NCI-H187 treated with DMSO at 0.1 percent for 48 hours (cell line): ENCODE results near the gene CDC73.
"Not testable (repeated sequence)": the region's sequence is repeated elsewhere in the genome, so short reads cannot be mapped to it uniquely, and the experiment has no call there.

ENCODE experiments used
- DNase-seq: peaks from one replicate; lab custom pipeline; 2025; lab: John Stamatoyannopoulos, UW

CDC73 gene

DNA sequence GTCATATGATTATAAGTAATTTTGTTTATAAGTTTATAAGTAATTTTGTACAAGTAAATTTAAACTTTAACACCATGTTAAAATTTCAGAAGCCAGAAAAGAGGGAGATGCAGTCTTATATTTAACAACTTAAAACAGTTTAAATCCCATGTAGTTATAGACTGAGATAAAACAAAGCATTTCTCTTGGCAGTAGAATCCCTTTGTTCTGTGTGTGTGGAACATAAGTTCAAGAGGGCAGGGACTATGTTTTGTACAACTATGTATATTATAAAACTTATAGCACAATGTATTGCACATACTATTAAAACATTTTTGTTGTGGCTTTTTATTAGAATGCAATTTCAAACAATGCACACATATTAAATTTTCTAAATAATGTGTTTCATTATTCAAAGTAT lies 109.3 kb downstream of the CDC73 start:
- not testable (repeated sequence) for DNase-seq

DNA sequence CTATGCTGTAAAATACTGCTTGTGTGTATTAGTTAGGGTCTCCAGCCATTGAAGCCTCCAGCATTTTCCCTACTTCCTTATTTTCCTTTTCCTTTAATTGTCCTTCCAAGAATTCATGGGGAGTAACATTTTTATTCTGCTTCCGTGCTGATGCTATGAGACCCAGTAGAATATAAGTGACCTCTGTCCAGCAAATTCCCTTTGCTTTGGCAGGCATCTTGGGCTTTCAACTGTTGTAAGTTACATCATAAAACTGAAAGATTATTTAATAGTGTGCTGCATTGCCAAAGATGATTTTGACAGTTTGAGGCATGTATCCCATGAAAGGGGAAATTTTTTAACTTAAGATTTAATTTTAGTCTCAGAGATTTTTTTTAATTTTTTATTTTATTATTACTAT lies 112.7 kb downstream of the CDC73 start:
- no peak for DNase-seq

DNA sequence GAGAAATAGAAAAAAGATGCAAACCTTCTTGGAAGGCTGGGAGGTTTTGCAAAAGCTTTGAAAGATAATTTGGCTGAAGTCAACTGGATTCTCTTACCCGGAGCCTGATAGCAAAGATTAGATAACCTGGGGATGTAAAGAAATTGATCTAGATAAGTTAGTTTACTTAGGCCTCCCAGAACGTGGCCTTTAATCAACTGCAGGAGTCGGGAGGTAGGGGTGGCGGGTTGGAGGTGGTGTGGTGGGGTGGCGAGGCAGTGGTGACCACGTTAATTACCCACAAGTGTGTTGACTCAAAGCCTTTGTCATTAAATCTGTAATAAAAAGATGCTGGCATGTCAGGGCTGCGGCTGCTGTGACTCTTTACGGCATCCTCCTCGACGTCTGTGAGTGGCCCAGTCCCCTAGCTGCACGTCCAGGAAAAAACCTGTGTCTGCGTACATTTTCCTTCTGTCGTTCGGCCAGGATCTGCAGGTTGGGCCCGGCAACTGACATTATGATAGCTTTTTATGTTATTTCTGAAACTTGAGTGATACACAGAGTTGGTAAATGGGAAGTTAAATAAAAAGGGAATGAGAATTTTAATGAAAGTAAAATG lies 115.6 kb downstream of the CDC73 start:
- DNase-seq = no peak

DNA sequence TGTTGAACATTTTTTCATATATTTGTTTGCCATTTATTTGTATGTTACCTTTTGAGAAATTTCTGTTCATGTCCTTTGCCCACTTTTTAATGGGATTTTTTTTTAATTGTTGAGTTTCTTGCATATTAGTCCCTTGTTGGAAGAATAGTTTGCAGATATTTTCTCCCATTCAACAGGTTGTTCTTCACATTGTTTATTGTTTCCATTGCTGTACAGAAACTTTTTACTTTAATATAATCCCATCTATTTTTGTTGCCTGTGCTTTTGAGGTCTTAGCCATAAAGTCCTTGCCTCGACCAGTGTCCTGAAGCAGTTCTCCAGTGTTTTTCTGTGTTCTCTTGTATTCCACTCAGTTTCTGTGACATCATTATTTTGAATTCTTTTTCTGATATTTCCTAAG lies 118.8 kb downstream of the CDC73 start:
- DNase-seq = no peak

DNA sequence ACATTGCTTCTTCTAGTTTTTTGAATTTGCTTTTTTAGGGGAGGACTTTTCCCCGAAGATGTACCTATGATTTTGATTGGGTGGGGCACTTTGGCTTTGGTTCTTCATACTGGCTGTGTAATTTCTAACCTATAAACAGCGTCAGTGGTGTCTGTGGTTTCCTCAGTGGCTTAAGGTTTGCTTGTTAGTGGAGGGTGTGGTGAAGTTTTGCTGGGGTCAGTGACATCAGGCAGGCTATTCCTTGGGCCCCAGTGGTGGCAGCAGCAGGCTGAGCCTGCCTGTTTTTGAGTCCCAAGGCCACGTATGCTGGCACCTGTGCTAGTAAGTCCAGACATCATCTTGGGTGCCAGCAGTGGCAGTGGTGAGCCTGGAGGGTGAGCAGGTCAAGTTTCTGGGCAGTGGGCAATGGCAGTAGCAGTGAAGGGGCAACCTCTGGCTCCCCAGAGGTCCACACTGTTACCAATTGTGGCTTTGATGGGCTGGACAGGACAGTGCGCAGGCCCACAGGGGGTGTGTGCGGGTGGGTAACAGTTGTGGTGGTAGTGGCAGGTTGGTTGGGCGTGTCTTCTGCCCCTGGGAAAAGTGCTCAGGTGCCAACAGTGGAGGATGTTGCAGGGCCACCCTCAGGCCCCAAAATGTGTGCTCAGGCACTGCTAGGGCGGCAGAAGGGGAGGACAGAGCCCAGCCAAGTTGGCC lies 119.4 kb downstream of the CDC73 start:
- no peak for DNase-seq

DNA sequence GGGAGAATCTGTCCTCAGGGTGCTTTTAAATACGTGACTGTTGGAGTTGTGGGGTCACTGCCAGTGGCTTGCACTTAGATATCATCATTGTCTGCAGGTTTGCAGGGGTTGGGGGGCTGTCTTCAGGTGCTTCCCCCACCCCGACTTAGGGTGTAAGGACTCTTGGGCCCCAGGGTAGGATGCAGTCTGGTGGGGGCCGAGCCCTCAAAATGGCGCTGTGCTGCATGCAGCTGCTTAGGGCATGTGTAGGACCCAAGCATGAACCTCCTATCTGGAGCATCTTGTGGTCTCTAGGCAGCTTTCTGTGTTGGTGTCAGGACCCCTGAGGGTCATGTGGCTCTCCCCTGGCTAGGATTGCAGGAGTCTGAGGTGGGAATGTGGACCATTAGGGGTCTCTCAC lies 120.2 kb downstream of the CDC73 start:
- DNase-seq = no peak

DNA sequence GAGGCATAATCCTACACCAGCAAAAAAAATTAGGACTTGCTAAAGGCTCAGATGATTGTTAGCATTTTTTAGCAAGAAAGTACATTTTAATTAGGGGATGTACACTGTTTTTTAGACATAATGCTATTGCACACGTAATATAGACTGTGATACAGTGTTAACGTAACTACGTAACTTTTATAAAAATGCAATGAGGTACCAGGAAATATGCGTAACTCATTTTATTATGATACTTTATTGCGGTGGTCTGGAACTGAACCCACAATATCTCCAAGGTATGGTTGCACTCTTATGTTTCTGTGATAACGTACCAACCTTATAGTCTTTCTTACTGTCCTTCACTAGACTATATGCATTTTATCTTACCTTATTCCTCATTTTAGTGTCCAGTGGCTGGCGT lies 127.4 kb downstream of the CDC73 start:
- DNase-seq = no peak

DNA sequence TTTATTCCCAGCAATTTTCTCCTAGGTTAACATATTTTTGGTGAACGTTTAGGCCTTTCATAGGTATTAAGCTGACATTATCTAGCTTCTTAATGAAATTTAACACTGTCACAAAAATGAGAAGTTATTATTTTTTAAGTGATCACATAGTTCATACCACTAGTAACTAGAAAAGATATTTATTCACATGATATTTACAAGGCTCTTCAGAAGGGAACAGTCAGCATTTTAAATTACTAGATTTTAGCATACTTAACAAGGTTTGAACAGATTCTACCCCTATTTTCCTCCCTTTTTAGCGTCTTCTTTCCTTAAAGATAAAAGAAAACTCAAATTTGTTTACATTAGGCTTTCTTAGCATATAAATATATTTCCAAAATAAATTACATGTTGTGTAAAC lies 130.1 kb downstream of the CDC73 start:
- no peak for DNase-seq

DNA sequence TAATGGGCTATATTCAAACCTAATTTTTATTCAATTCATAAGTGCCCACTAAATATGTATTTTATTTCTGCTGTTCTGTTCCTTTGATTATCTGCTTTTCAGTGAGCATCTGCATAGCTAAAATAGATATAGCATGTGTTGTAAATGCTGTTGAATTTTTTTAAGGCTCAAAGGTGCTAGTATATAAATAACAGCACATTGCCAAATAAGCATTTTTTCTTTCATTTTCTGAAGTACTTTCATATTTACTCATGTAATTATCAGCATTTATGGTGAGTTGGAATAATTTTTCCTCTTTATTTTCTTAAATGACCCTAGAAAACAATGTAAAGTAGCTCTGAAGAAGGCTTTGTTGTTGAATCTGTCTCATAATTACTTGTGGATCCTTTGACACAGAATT lies 134.2 kb downstream of the CDC73 start:
- DNase-seq = no peak

DNA sequence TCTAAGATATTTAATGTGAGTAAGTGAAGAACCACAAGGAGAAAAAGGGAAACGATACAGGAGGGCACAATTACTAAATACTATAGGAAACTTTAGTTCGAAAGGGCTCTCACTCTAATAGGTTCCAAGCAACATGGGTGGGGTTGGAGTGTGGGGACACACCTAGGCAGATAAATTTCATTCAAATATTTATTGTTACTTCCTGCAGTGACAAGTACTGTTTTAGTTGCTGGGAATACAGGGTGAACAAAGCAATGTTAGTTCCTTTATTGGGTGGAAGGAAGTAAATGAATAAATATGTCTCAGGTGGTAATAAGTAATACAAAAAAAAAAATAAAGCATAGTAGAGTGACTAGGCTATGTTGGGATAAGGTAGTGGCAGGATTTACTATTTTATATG lies 137.8 kb downstream of the CDC73 start:
- DNase-seq = no peak

DNA sequence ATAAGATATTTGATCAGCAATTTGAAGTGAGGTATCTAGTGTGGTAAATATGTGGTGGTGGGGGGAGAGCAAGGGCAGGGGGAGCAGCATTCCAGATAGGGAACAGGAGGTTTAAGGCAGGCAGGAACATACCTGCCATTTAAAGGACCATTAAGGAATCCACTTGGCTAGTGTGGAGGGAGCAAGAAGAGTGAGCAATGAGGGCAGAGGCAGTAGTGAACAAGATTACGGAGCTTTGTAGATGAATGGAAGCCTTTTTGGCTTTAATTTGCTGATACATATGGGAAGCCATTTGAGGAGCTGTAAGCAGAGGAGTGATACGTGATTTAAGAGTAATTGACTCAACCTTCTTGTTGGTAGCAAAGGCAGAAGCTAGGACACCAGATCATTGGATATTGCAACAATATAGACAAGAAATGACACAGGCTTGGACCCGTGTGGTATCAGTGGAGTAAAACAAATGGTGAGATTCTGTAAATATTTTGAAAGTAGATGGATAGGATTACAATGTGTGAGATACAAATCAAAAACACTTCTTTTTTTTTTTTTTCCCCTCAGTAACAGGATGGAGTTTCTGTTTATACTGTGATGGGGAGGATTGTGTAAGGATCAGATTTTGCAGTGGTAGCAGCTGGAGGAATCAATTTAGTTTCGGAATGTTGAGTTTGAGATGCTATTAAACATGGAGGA lies 138.4 kb downstream of the CDC73 start:
- no peak for DNase-seq

DNA sequence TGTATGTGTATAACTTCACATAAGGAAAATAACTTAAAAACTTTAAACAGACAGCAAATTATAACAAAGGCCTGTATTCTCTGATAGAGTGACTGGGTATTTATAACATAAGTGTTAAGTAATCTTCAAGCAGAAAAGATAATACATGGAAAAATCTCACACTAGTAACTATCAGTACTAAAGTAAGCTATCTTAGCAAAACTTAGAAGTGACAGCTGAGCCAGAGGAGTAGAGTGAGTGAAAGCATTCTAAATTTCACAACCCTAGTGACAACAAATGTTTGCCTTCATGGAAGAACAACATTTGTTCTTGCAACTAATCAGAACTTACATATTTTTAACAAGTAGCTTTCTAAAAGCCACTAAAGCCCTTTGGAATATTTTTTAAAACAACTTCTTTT lies 139.1 kb downstream of the CDC73 start:
- no peak for DNase-seq

DNA sequence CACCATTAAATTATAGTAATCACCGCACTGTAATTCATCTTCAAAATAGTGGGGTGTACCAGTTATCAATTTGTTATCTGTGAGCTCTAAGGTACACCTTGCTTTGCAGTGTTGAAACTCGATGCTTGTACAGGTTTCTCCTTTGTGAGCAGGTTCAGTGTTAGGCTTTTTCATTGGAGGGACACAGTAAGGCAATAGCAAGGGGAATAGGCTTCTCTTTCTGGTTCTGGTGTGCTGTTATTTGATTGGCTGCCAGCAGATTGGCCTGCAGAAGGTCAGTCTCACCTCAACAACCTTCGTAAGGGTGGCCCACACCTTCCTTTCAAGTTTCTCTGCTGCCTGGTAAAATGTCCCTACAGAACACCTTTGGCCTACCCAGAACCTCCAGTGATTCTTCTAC lies 140.8 kb downstream of the CDC73 start:
- no peak for DNase-seq

DNA sequence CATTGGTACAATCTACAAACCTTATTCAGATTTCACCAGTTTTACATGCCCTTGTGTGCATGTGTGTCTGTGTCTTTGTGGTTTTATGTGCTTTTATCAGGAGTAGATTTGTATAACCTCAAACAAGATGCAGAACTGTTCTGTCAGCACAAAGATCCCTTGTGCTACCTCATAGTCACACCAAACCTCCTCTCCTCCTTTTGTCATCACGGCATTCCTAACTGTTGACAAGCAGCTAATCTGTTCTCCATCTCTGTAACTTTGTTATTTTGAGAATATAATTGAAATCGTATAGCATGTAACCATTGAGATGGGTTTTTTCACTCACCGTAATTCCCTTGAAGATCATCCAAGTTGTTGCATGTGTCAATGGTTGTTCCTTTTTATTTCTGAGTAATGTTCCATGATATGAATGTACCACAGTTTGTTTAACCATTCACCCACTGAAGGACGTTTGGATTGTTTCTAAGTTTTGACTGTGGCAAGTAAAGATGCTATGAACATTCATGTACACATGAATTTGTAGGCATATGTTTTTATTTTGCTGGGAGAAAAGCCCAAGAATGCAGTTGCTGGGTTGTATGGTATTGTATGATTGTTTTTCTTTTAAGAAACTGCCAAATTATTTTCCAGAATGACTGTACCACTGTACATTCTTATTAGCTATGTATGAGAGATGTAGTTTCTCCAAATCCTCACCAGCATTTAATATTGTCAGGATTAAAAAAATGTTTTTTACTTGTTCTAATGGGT lies 142.7 kb downstream of the CDC73 start:
- no peak for DNase-seq

DNA sequence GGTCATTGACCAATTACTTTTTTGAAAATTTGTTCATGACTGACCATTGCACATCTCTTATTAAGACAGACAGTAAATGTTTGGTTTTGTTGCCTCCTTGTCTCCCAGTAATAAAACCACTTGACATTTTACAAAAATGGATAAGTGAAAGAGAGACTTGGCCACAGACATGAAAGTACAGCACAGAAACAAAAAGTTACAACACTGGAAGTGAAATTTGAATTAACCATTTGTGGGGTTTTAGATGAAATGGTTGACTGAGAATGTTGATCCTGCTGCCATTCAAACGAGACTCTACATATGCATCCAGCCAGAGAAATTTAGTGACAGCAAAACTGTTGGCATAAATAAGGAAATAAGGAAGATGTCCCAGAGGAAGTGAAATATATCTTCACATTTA lies 143.9 kb downstream of the CDC73 start:
- DNase-seq = no peak

DNA sequence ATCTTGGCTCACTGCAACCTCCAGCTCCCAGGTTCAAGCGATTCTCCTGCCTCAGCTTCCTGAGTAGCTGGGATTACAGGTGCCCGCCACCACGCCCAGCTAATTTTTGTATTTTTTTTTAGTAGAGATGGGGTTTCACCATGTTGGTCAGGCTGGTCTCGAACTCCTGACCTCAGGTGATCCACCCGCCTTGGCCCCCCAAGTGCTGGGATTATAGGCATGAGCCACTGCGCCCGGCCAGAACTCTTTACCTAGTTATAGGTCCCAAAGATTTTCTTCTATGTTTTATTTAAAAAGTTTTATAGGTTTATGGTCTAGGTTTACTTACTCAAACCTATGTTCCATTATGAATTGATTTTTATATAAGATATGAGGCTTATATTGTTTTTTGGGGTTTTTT lies 145.0 kb downstream of the CDC73 start:
- not testable (repeated sequence) for DNase-seq

DNA sequence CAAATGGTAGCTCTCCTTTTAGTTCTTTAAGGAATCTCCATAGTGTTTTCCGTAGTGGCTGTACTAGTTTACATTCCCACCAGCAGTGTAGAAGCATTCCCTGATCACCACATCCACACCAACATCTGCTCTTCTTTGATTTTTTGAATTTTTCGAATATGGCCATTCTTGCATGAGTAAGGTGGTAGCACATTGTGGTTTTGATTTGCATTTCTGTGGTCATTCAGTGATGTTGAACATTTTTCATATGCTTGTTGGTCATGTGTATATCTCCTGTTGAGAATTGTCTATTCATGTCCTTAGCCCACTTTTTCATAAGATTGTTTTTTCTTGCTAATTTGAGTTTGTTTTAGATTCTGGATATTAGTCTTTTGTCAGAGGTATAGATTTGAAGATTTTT lies 149.2 kb downstream of the CDC73 start:
- no peak for DNase-seq

DNA sequence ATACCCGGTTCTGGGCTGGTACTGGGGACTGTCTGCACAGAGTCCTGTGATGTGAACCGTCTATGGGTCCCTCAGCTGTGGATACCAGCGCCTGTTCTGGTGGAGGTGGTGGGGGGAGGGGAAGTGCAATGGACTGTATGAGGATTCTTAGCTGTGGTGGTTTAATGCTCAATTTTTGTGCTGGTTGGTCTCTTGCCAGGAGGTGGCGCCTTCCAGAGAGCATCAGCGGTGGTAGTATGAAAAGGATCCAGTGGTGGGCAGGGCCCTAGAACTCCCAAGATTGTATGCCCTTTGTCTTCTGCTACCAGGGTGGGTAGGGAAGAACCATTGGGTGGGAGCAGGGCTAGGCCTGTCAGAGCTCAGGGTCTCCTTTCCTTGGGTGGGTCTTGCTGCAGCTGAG lies 153.9 kb downstream of the CDC73 start:
- DNase-seq = no peak

DNA sequence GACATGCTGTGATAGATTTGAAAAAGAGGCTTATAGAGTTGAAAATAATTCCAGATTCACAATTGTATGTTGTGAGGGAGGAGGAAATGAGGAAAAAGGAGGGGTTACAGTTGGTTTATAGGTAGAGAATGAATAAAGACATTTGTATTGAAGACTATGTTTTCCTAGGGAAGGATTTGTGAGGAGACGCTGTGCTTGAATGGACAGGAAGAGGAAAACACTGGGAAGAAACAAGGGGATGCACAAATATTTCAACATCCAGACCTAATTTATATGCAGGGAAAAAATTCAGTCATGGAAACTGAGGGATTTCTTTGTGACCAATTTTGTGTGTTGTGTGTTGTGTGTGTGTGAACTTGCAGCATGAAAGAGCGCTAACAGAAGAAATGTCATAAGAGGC lies 157.1 kb downstream of the CDC73 start:
- no peak for DNase-seq

DNA sequence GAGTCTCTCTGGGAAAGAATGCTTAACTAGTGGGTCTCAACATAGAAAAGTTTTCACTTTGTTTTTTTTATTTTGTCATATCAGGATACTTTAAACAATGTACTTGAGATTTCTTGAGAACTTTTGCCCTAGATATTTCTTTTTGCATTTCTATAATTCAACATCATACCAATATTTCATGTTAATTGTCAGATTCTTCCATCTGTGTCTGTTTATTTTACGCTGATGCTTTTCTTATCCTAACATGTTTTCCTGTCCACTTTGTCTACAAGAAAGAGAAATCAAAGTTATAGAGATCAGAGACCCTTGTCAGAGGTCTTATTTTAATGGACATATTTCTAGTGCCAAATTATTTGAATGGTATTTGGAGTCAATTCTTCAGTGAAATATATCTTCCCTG lies 160.1 kb downstream of the CDC73 start:
- DNase-seq = no peak

DNA sequence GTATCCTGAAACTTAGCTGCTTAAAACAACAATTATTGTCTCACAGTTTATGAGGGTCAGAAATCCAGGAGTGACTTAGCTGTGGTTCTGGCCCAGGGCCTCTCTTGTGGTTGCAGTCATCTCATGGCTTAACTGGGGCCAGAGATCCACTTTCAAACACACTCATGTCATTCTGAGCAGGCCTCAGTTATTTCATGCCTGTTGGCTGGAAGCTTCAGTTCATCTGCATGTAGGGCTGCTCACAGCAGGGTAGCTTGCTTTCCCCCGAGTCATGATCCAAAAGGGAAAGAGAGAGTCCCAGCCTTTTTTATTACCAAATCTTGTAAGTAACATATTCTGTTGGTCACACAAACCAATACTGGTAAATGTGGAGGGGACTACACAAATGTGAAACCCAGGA lies 161.2 kb downstream of the CDC73 start:
- no peak for DNase-seq

DNA sequence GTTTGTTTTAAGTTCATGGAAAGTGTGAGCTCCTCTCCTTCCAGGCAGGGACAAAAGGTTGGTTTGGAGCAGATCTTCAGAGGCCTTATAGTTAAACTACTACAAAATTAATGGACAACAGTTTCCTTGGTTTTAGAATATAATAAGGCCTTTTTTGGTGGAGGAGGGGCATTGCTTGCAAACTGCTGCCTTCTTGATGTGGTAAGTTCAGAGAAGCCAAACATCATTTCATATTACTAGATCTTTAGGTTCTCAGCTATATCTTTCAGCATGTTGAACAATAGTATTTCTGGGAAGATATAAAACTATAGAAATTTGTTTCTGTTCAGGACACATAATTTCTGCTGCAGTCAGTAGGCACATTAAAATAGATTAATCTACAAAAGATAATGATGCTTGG lies 162.4 kb downstream of the CDC73 start:
- DNase-seq = no peak

DNA sequence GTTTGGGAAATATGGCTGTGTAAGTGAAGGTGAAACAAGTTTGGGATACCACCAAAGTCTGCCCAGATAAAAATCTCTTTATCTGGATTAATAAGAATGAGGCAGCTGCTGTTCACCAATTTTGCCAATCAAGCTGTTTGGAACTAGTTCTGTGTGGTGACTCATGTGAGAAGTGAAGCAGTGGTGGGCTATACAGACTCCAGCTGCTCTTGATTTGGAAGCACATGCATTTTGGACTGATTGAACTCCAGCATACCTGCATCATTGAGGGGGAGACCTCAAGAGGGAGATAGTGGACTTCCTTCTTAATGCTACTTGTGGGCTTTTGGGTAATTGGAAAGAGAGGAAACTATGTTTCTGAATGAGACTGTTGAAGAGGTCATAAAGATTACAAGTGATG lies 163.8 kb downstream of the CDC73 start:
- no peak for DNase-seq
